Activated naive CD4-positive, alpha-beta T cell treated with anti-CD3 and anti-CD28 coated beads, Interleukin-2, amount 50 U/mL, for 72 hours (primary cell): Measurements from ENCODE around the gene PRODH. TPM values are rescaled to one million over a fixed set of nuclear protein-coding genes. Genes with fewer than 3 reads are reported as not detected.
"Not testable (repeated sequence)": the region's sequence is repeated elsewhere in the genome, so short reads cannot be mapped to it uniquely, and the experiment has no call there.

Experiments used
- ATAC-seq, 2 donors: fragments of 150-1000 bp; cut with Tn5 transposase; 2 replicates each; pipeline ENCODE4 v1.10.0; 2021; ENCODE audit warnings: mild to moderate bottlenecking in 2 of 2, moderate library complexity in 2 of 2
- DNase-seq, 2 donors: peaks; one replicate each; pipeline ENCODE4 v3.0.0; 2021 to 2022; ENCODE audit warnings: low spot score in 2 of 2
- H3K27ac Mint-ChIP-seq, 2 donors: one replicate each; pipeline ENCODE4 v1.8.0; 2022; ENCODE audit warnings: mild to moderate bottlenecking in 2 of 2, mixed read lengths in 2 of 2
- H3K36me3 Mint-ChIP-seq, 2 donors: one replicate each; pipeline ENCODE4 v1.8.0; 2022; ENCODE audit warnings: mixed read lengths in 2 of 2
- H3K9me3 Mint-ChIP-seq, 2 donors: one replicate each; pipeline ENCODE4 v1.8.0; 2022; ENCODE audit warnings: mixed read lengths in 2 of 2
- total RNA-seq, 2 donors: library from RNA; stranded (reverse); gene quantifications; one replicate each; pipeline ENCODE4 v1.2.3, GENCODE V29; 2022

PRODH gene
- total RNA-seq, 2 donors from 2014 or later = 0.45 TPM; not detected in 1

DNA sequence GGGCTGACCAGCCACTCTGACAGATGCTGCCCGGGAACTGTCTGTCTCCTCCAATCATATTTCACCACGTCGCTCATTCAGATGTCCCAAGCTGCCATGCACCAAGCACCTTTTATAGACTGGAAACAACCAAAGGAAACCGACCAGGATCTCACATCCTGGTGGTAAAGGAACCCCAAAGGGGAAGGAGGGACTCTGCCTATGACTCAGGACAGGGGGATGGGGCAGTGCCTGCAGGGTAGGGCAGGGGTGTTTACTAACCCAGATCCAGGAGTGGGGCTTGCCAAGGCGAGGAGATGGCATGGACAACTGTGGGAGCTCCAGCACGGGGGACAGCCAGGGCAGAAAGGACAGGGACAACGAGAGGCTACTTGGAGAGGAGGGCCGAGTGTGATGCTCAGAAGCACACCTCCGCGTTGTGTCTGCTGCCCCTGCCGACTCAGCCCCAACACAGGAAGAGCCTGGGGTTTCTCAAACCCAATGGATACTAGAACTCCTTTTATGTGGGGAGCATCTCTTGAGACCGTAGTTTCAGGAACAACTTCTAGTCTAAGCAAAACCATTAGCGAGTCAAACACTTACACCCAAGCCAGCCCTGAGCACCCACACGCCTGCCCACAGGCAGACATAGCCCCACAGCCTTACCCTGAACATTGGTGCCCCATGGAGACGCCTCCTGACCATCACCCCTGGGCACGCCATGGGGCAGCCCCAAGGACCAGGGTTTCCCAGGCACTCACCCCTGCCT is 4.0 kb downstream of the PRODH start:
- H3K27ac Mint-ChIP-seq = no peak overlapping the region
- no peaks in the 10 kb centered on the region for H3K36me3 Mint-ChIP-seq
- DNase-seq = no peak
- H3K9me3 Mint-ChIP-seq = no peaks in the 10 kb centered on the region
- peak; percentile 65 to 77 for ATAC-seq

DNA sequence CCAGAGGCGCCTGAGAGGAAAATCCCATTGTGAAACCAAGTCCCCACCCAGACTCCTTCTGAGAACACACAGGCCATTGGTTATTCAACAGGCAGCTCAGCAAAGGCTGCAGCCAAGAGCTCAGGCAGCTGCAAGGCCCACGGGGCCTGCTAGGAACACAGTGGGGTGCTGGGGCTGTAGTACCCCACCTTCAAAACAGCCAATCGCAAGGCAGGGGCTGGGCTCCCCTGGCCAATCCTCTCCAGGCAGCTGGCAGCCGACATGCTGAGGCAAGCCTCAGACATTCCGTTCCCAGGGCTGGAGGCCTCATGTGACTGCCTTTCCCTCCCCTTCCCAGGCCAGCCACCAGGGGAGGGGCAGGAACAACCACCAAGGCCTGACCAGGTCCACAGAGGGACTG is 6.6 kb downstream of the PRODH start:
- H3K9me3 Mint-ChIP-seq = no peaks in the 10 kb centered on the region
- ATAC-seq = no peak

DNA sequence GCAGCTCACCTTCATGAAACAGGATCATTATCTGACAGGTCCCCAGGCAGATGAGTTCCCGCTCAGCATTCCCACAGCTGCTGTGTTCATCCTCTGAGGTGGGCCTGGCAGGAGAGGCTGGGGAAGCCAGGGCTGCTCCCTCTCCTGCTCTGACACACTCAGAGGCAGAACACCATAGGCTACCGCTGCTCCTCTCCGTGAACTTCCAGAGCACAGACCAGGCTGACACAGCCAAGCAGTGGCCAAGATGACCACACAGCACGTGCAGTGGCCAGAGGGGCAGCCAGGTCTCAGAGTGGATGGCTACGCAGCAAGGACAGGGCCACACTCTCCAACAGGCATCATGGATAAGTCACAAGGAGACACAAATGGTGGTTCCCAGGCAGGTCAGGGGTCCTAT is 8.5 kb downstream of the PRODH start:
- ATAC-seq = no peak
- Mint-ChIP-seq H3K36me3 (no peaks in the 10 kb centered on the region), H3K9me3 (no peaks in the 10 kb centered on the region), H3K27ac (no peak overlapping the region)
- no peak for DNase-seq

More for the DNA sequence above, 6.6 kb downstream of the PRODH start:
- Mint-ChIP-seq H3K36me3 (no peaks in the 10 kb centered on the region), H3K27ac (no peak overlapping the region)
- DNase-seq = no peak

DNA sequence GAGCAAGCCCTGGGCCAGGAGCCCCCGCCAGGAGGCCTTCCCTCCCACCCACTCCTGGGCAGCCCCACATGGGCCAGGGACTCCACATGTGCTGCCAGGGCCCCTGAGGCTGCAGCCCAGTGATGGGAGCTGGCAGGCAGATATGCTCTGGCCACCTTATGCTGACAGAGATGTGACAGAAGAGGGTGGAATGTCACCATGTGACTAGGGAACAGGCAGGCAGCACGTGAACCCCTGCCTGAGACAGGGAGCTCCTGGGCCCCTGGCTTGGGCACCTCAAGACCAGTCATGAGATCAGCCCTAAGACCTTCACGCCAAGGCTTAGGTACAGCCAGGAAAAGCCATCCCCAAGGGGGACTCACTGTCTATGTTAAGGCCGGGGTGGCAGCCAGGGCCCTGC is 9.1 kb downstream of the PRODH start:
- H3K27ac Mint-ChIP-seq = no peak overlapping the region
- DNase-seq (no peak), ATAC-seq (no peak)
- no peaks in the 10 kb centered on the region for H3K36me3 Mint-ChIP-seq
- H3K9me3 Mint-ChIP-seq = no peaks in the 10 kb centered on the region

DNA sequence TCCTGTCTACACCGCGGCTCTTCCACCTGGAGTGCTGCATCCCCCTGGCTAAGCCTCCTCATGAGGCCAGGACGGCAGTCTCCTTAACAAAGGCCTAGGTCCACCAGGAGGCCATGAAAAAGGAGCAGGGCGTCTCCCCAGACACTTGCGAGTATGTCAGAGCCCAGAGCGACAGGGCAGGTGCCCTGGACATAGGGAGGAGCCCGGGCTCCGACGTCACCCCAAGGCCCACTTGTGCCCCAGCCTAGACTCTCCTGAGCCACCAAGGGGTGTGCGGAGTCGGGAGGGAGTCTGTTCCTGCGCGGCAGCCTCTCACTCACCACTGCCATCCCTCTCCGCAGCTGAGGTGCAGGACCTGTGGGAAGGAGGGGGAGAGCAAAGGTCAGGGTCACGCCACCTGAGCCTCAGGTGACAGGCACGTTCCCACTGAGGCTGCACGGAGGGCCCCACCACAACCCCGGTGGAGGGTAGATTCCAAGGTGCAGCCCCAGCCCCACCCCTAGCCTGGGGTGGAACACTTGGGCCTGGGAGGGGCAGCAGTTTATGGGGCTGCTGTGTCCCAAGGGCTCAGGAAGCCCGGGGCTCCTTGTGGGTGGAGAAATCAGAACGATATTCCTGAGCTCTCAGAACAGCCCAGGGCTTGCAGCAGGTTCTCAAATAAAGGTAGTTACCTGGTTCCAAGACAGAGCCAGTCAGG is 10.6 kb downstream of the PRODH start:
- no peak for DNase-seq
- Mint-ChIP-seq H3K27ac (no peak overlapping the region), H3K9me3 (no peaks in the 10 kb centered on the region), H3K36me3 (no peaks in the 10 kb centered on the region)
- ATAC-seq = no peak

DNA sequence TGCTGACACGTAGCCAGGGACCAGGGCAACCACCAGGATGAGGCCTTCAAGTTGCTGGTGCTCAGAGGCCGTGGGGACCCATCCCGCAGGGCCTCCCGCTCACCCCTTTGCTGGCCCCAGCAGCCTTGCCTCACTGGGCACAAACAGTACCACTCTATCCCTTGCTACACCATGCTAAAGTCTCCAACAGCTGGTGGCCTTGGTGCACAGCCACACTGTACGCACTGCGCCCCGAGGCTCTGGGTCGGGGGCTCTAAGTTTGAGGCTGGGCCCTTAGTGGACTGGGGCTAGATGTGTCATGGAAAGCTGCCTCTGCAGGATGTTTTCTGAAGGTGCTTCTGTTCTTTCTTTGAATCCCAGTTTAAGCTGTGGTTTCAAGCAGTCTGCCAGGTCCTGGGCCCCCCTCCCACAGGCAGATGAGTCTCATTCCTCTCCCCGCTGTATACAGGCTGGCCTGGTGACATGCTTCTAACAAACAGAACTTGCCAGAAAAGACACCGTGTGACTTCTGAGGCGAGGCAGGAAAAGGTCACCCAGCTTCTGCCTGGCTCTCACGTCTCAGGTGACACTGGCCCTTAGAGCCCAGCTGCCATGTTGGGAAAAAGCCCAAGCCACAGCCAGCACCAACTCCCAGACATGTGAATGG is 15.7 kb downstream of the PRODH start:
- H3K27ac Mint-ChIP-seq, H3K9me3 Mint-ChIP-seq, H3K36me3 Mint-ChIP-seq, DNase-seq, ATAC-seq: not testable (repeated sequence)

DNA sequence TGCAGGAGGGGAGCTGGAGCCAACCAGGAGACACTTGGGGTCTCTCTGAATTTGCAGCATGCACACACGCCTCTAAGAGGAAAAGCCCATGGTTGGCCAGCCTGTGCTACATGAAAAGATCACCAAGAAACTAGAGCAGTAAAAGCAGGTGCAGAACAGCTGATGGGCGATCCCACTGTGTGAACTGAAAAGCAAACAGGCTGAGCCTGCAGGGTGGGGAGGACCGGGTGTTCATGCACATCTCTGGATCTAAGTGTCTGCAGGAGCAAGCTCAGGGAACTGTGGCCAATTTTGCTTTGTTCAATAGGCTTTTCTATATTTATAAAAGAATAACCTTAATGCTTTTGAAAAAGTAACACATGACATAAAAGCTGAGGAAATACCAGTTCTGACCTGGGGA is 18.3 kb downstream of the PRODH start:
- H3K36me3 Mint-ChIP-seq, H3K27ac Mint-ChIP-seq, ATAC-seq, DNase-seq, H3K9me3 Mint-ChIP-seq: not testable (repeated sequence)

DNA sequence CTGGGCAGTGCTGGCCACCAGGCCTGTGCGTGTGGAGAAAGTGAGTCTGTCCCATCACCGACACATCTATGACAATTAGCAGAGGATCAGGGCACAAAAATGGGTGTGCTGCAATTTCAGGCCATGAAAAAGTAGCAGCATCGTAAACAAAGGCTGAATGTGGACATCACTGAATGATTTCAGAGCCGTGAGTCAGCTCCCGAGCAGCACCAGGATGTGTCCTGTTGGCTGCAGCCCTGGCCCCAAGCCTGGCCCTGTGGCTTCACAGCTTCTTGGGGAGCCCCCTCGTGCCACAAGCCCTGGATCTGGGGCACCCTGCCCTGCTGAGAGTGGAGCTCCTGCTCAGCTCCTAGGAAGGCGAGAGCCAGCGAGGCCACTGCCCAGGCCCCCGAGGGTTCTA is 20.5 kb downstream of the PRODH start:
- DNase-seq, H3K9me3 Mint-ChIP-seq, H3K27ac Mint-ChIP-seq, H3K36me3 Mint-ChIP-seq, ATAC-seq: not testable (repeated sequence)

DNA sequence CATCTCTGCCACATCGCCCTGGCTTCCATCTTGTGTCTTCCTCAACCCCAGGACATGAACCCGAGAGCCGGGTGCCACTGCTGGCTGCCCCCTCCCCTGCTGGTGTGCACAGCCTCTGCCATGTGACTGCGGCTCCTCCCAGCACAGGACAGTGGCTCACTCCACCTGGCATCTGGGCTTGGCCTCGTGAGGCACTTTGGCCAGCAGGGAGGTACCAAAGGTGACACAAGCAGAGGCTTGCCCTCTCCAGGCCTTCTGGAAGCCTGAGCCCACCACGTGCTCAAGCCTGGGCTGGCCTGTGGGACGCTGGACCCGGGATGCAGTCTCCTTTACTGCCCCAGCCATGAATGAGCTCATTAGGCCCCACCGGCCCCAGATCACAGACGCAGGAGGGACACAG is 21.5 kb downstream of the PRODH start:
- DNase-seq, H3K36me3 Mint-ChIP-seq, ATAC-seq, H3K9me3 Mint-ChIP-seq, H3K27ac Mint-ChIP-seq: not testable (repeated sequence)

DNA sequence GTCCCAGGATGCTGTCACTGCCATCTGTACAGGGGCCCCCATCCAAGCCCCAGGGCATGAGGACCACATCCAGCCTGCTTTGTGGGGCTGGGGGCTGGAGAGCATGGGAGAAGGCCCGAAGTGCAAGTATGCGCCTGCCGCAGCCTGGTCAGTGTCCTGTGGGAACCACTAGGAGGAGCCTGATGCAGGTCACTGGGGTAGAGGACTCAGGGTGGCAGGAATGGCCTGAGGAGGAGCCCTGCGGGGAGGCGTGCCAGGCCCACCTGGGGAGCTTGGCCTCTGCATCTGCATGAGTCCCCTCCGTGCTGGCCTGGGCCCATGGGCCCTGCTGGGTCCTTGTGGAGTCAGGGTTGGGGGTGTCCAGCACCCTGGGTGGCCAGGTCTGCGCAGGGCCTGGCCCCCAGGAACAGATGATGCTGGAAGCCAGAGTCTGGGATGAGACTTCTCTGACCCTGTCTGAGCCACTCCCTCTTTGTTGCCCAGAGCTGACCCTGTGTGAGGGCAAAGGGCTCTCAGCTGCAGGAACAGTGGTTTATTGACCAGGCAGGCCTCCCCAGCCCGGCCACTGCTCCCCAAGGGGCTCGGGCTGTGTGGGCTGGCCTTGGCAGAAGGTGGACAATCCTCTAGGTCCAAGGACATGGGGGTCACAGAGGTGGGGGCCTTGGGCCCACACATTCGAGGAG is 23.7 kb downstream of the PRODH start:
- not testable (repeated sequence) for H3K9me3 Mint-ChIP-seq, ATAC-seq, H3K27ac Mint-ChIP-seq, H3K36me3 Mint-ChIP-seq, DNase-seq

DNA sequence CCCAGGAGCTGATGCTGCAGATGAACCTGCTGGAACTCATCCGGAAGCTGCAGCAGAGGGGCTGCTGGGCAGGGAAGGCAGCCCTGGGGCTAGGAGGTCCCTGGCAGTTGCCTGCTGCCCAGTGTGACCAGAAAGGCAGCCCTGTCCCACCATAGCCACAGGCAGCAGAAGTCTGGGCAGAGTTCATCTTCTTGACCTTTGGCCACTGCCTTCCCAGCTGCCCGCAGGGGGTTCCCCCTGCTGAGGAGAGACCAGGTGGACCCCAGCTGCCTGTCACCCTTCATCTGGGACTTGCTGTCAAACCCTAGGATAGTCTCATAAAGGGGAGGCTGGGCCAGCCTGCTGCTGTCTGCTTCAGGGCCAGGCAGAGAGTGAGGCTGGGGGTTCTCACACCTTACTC is 24.6 kb downstream of the PRODH start:
- H3K9me3 Mint-ChIP-seq, DNase-seq, H3K36me3 Mint-ChIP-seq, H3K27ac Mint-ChIP-seq, ATAC-seq: not testable (repeated sequence)

DNA sequence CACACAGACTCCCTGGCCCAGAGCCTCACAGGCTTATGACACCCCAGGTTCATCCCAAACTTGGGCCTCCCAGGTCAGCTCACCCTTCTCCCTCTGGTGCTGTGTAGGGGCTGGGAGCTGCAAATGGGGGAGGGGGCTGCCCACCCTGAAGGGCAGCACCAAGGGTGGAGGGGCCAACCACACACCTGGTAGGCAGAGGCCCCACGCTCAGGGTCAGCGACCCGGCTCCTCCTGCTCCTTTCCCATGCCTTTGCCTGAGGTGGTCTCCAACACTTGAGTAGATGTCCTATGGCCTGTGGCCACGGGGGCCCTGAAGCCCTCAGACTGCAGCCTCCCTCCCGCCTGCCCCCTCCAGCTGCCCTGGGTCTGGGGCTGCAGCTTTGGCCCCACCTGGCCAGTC is 26.5 kb downstream of the PRODH start:
- no peaks in the 10 kb centered on the region for H3K36me3 Mint-ChIP-seq
- DNase-seq (no peak), ATAC-seq (no peak)
- no peaks in the 10 kb centered on the region for H3K9me3 Mint-ChIP-seq
- no peak overlapping the region for H3K27ac Mint-ChIP-seq

DNA sequence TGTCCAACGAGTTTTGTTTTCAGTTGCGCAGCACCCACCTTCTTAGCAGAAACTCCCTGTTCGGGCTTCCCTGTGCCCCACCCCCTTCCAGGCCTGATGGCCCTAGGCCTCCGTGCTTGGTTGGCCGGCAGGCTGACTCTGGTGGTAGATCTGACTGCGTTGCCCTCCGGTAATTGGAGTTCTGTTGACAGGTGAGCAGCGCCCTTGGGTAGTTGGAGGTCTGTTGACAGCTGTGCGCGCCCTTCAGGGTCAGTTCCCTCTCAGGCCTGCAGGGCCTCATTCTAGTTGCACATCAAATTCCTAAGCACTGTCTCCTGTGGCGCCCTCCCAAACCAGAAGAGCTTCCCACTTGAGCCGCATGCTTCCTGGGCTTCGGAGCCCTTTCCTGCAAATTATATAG is 29.2 kb downstream of the PRODH start:
- Mint-ChIP-seq H3K27ac (no peak overlapping the region), H3K9me3 (no peaks in the 10 kb centered on the region), H3K36me3 (no peaks in the 10 kb centered on the region)
- DNase-seq (no peak), ATAC-seq (no peak)

DNA sequence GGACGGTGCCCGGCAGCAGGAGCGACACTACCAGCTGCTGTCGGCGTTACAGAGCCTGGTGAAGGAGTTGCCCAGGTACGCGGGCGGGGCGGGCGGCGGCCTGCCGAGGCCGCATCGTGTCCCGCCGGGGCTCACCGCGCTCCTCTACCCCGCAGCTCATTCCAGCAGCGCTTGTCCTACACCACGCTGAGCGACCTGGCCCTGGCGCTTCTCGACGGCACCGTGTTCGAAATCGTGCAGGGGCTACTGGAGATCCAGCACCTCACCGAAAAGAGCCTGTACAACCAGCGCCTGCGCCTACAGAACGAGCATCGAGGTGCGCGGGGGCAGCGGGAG is 29.7 kb downstream of the PRODH start:
- H3K27ac Mint-ChIP-seq, DNase-seq, H3K36me3 Mint-ChIP-seq, H3K9me3 Mint-ChIP-seq: not testable (repeated sequence)
- peak in 1 of 2 donors; percentile 47 for ATAC-seq

DNA sequence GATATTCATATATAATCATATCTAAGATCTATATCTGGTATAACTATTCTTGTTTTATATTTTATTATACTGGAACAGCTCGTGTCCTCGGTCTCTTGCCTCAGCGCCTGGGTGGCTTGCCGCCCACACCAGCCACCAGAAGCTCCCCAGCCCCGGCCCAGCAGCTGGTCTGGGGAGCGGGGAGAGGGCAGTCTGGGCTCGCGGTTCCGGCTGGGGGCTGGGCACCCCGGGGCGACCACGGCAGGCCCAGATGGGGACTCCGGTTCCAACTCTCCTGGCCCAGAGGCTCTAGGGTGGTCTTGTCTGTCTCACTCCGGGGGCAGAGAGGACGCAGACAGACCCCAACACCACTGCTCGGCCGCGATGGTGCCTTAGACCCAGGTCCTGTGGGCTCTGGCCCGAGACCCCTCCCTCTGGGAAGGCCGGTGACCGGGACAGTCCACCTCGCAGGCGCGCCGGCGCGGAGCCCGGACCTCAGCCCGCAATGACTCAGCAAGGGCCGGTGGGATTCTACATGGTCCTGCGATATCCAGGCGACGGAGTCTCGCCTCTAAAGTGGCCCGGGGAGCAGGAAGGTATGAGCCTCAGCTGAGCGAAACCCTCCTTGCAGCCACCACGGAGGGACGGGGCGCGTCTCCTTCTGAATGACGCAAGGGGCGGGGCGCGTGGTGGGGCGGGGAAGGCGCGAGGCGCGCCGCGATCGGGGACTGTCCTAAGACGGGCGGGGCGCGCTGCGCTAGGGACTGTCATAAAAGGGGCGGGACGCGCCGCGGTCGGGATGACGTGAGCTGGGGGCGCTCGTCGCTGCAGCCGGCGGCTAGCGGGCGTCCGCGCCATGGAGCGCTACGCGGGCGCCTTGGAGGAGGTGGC is 30.3 kb downstream of the PRODH start, which contains the start of gene DGCR6:
Gene DGCR6 (plus strand): TSS at position 781 of the 870 bp plus-strand sequence. CDS start 55 bp downstream, at position 836.
- no peaks in the 10 kb centered on the region for H3K36me3 Mint-ChIP-seq
- no peaks in the 10 kb centered on the region for H3K9me3 Mint-ChIP-seq
- no peak within 1 kb of the TSS for H3K27ac Mint-ChIP-seq
- no peak for DNase-seq
- peak; percentile 97 to 99 for ATAC-seq

DNA sequence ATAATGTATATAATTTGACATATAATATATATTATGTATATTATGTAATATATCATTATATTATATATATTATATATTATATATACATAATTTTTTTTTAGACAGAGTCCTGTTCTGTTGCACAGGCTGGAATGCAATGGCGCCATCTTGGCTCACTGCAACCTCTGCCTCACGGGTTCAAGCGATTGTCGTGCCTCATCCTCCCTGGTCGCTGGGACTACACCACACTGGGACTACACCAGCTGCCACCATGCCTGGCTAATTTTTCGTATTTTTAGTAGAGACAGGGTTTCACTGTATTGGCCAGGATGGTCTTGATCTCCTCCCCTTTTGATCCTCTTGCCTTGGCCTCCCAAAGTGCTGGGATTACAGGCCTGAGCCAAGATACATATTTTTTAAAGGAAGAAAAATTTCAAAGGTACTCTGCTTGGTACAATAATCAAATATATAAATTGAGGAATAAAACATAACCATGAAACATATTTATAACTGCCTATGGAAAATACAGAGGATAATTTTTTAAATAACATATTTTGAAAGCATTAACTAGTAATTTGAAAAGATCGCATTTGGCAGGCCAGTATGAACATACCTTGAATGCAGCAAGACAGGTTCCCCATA is 39.9 kb downstream of the PRODH start:
- H3K36me3 Mint-ChIP-seq, H3K9me3 Mint-ChIP-seq, H3K27ac Mint-ChIP-seq: not testable (repeated sequence)
- DNase-seq = peak in 1 of 2 donors; percentile 7
- peak in 1 of 2 donors; percentile 37 for ATAC-seq
